Keratinocyte (primary cell): Measurements from ENCODE around the gene CACNB2. TPM values are rescaled to one million over a fixed set of nuclear protein-coding genes. Genes with fewer than 3 reads are reported as not detected.

Experiments
- DNase-seq: peaks from one replicate; pipeline ENCODE4 v3.0.0-alpha.2; 2011; ENCODE audit warnings: low read depth, missing footprints, low spot score
- FAIRE-seq: peaks from 2 replicates; lab custom pipeline; 2011; peaks lifted over from hg19 to GRCh38; lab: Jason Lieb, UNC
- H2AFZ ChIP-seq: 2 replicates; pipeline ENCODE4 v1.6.0; 2012; ENCODE audit warnings: low read length, control low read depth, inconsistent platforms; ENCODE audit not compliant: control insufficient read depth
- H3K27ac ChIP-seq: 2 replicates; pipeline ENCODE4 v1.5.1; 2011; ENCODE audit warnings: low read length; ENCODE audit not compliant: control insufficient read depth, insufficient read depth
- H3K27me3 ChIP-seq: 3 replicates; pipeline ENCODE4 v1.6.0; 2011; ENCODE audit warnings: low read length; ENCODE audit not compliant: control insufficient read depth, insufficient read depth; ENCODE audit errors: extremely low read depth
- H3K36me3 ChIP-seq, 2 experiments: 2 replicates in 1 of 2; 3 replicates in 1 of 2; pipeline ENCODE4 v1.5.1; 2011; ENCODE audit warnings: low read length in 2 of 2, mild to moderate bottlenecking in 1 of 2; ENCODE audit not compliant: control insufficient read depth in 2 of 2, insufficient read depth in 2 of 2; ENCODE audit errors: extremely low read depth in 1 of 2
- H3K4me1 ChIP-seq: 3 replicates; pipeline ENCODE4 v1.5.1; 2011; ENCODE audit warnings: low read length; ENCODE audit not compliant: control insufficient read depth, insufficient read depth; ENCODE audit errors: extremely low read depth
- H3K4me2 ChIP-seq: 3 replicates; pipeline ENCODE4 v1.6.0; 2011; ENCODE audit warnings: low read depth, low read length; ENCODE audit not compliant: control insufficient read depth, insufficient read depth; ENCODE audit errors: extremely low read depth
- H3K4me3 ChIP-seq, 3 experiments: fragments of 200-600 bp in 1 of 3; sonication (generic) in 1 of 3; 2 replicates in 2 of 3; 3 replicates in 1 of 3; pipeline ENCODE4 v1.5.1; 2011 to 2016; ENCODE audit warnings: low read length in 3 of 3, mild to moderate bottlenecking in 3 of 3, control low read depth in 2 of 3, inconsistent platforms in 1 of 3, low read depth in 1 of 3, mixed read lengths in 1 of 3, mixed run types in 1 of 3, moderate library complexity in 1 of 3; ENCODE audit not compliant: control insufficient read depth in 2 of 3, insufficient read depth in 2 of 3; ENCODE audit errors: extremely low read depth in 1 of 3
- H3K79me2 ChIP-seq: 2 replicates; pipeline ENCODE4 v1.6.0; 2012; ENCODE audit warnings: low read length; ENCODE audit not compliant: control insufficient read depth, insufficient read depth
- H3K9ac ChIP-seq: 3 replicates; pipeline ENCODE4 v1.6.0; 2011; ENCODE audit warnings: low read length; ENCODE audit not compliant: control insufficient read depth, insufficient read depth; ENCODE audit errors: extremely low read depth
- H3K9me1 ChIP-seq: 3 replicates; pipeline ENCODE4 v1.6.0; 2011; ENCODE audit warnings: low read length; ENCODE audit not compliant: control insufficient read depth, insufficient read depth; ENCODE audit errors: extremely low read depth
- H3K9me3 ChIP-seq: 2 replicates; pipeline ENCODE4 v1.5.1; 2012; ENCODE audit warnings: low read depth, low read length; ENCODE audit not compliant: control insufficient read depth
- H4K20me1 ChIP-seq: 3 replicates; pipeline ENCODE4 v1.6.0; 2011; ENCODE audit warnings: low read length; ENCODE audit not compliant: control insufficient read depth, insufficient read depth; ENCODE audit errors: extremely low read depth
- EZH2 ChIP-seq: IDR thresholded peaks from one replicate; pipeline ENCODE4 v1.6.1; 2012; ENCODE audit warnings: inconsistent platforms, mild to moderate bottlenecking, low read length, moderate library complexity
- dilution Hi-C: fragments of 300-500 bp; cut with MboI; formaldehyde crosslinking; loops from one replicate; pipeline ENCODE4 v1.7.0; 2020; ENCODE audit warnings: low sequenced_read_pairs; ENCODE audit not compliant: extremely low pct_ligation_motif_present
- polyA plus RNA-seq, 5 experiments: library from polyadenylated mRNA; depleted of rRNA in 3 of 5; stranded (reverse) in 3 of 5; stranded (forward) in 1 of 5; unstranded in 1 of 5; fragments of >200 nt; gene quantifications; 1 replicate in 1 of 5; 2 replicates in 3 of 5; 3 replicates in 1 of 5; pipeline versions ENCODE4 v1.2.1 to v1.2.3, GENCODE V29; 2011 to 2012; ENCODE audit warnings: missing spikeins in 2 of 5, low read depth in 1 of 5, low replicate concordance in 1 of 5
- TF ChIP-seq, protein P1 (sequence below), 3 experiments: IDR thresholded peaks in 1 of 3; conservative IDR thresholded peaks in 1 of 3; optimal IDR thresholded peaks in 1 of 3; 2 replicates in 2 of 3; 3 replicates in 1 of 3; pipeline versions ENCODE3 to v1.5.1; 2011; ENCODE audit warnings: low read length in 3 of 3, mild to moderate bottlenecking in 3 of 3, moderate library complexity in 2 of 3, control low read depth in 1 of 3, inconsistent platforms in 1 of 3; ENCODE audit not compliant: insufficient read depth in 2 of 3; ENCODE audit errors: extremely low read depth in 1 of 3

Gene CACNB2
- polyA plus RNA-seq, 1 donor (not counting 4 experiments of a cell fraction or from before 2014, with no cell fraction given), result 0.03 TPM

DNA sequence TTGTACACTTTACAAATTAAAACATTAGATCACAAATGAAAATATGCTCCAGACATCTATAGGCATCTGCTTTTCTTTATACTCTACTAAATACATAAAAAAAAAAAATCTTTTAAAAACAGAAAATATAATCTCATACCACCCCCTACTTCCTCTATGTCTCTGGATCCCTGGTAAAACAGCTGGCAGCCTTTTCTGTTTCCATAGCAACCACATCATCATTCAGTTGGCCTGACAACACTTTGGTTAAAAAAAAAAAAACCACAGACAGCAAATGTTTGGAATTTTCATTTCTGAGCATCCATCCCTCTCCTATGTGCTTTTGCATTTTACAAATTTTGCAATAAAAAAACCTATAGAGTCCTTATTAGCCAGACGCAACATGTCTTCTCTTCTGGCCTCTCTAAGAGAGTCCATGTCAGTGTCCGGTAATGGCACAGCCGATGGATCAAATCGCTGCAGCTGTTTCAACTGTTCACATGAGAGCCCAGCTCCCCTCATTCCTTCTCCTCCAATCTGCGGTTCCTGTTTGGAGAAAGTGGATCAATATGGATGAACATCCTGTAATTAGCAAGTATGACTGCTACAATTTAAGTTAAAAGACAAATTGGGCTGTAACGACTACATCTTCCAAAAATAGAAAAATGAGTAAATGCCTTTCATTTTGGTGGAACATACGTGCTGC lies 405.5 kb downstream of the CACNB2 start:
- Histone ChIP-seq H3K4me3 (no peak overlapping the region), H3K9me3 (no peaks in the 10 kb centered on the region), H3K27me3 (no peaks in the 10 kb centered on the region), H3K4me2 (no peak overlapping the region), H2AFZ (no peak overlapping the region), H3K4me1 (no peaks in the 10 kb centered on the region), H3K36me3 (no peaks in the 10 kb centered on the region), H3K79me2 (no peaks in the 10 kb centered on the region), H4K20me1 (no peaks in the 10 kb centered on the region), H3K9ac (no peak overlapping the region), H3K9me1 (no peaks in the 10 kb centered on the region), H3K27ac (no peak overlapping the region)
- dilution Hi-C loops, result no loop called here
- DNase-seq (no peak), FAIRE-seq (no peak)
- TF ChIP-seq, protein P1, sequence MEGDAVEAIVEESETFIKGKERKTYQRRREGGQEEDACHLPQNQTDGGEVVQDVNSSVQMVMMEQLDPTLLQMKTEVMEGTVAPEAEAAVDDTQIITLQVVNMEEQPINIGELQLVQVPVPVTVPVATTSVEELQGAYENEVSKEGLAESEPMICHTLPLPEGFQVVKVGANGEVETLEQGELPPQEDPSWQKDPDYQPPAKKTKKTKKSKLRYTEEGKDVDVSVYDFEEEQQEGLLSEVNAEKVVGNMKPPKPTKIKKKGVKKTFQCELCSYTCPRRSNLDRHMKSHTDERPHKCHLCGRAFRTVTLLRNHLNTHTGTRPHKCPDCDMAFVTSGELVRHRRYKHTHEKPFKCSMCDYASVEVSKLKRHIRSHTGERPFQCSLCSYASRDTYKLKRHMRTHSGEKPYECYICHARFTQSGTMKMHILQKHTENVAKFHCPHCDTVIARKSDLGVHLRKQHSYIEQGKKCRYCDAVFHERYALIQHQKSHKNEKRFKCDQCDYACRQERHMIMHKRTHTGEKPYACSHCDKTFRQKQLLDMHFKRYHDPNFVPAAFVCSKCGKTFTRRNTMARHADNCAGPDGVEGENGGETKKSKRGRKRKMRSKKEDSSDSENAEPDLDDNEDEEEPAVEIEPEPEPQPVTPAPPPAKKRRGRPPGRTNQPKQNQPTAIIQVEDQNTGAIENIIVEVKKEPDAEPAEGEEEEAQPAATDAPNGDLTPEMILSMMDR (optimal IDR thresholded peaks at IDR 0.05 in 1 of 3, IDR thresholded peaks at IDR 0.05 in 1 of 3, conservative IDR thresholded peaks at IDR 0.05 in 1 of 3; ENCODE audit: extremely low read depth in 1 of 3, insufficient read depth in 2 of 3, low read length in 3 of 3), result no peak
- TF ChIP-seq EZH2, result no peak

DNA sequence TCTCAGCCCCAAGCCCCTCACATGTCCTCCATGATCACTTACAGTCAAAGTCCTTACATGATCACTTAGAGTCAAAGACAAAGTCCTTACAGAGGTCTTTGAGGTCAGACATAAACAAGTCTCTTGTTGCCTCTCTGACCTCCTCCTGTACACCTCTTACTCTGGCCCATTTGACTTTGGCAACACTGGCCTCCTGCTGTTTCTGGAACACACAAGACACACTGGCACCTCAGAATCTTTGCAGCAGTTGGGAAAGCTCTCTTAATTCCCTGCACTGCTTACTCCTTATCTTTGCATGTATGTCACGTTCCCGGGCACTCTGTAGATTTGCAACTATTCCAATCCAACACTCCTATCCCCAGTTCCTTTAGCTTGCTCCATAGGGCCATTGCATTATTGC lies 408.9 kb downstream of the CACNB2 start:
- H3K9me1 ChIP-seq, result no peaks in the 10 kb centered on the region
- H3K4me3 ChIP-seq, result no peak overlapping the region
- no peaks in the 10 kb centered on the region for H3K9me3 ChIP-seq
- no peak overlapping the region for H2AFZ ChIP-seq
- no peaks in the 10 kb centered on the region for H3K36me3 ChIP-seq
- H3K4me1 ChIP-seq, result no peaks in the 10 kb centered on the region
- TF ChIP-seq EZH2, result no peak
- TF ChIP-seq, protein P1 (optimal IDR thresholded peaks at IDR 0.05 in 1 of 3, IDR thresholded peaks at IDR 0.05 in 1 of 3, conservative IDR thresholded peaks at IDR 0.05 in 1 of 3; ENCODE audit: extremely low read depth in 1 of 3, insufficient read depth in 2 of 3, low read length in 3 of 3), result no peak
- no peak overlapping the region for H3K27ac ChIP-seq
- no peaks in the 10 kb centered on the region for H3K27me3 ChIP-seq
- DNase-seq, result no peak
- no peaks in the 10 kb centered on the region for H4K20me1 ChIP-seq
- H3K79me2 ChIP-seq, result no peaks in the 10 kb centered on the region
- no peak for FAIRE-seq
- dilution Hi-C loops, result no loop called here
- H3K4me2 ChIP-seq, result no peak overlapping the region
- no peak overlapping the region for H3K9ac ChIP-seq
